ENCODE measurements around the gene PHLDB2. TPM values are rescaled to one million over a fixed set of nuclear protein-coding genes. Genes with fewer than 3 reads are reported as not detected.

Gene PHLDB2
- total and polyA plus RNA-seq, 2 of the 8 experiments (the other 6 are each of a cell fraction or from before 2014, with no cell fraction given), result 5.8 to 22.6 TPM

- no peak overlapping the region for H3K23ac ChIP-seq (ENCODE audit: insufficient read length)
- H2BK12ac ChIP-seq (ENCODE audit: low read depth, low read length), result no peak overlapping the region
- H3K4me3 ChIP-seq (ENCODE audit: extremely low read depth in 1 of 4, insufficient read depth in 2 of 4, low read depth in 3 of 4, low read length in 4 of 4), result no peak overlapping the region
- H3K4me2 ChIP-seq (ENCODE audit: insufficient read depth in 1 of 2, low read depth in 2 of 2, low read length in 2 of 2), result no peak overlapping the region
- no peak overlapping the region for H4K5ac ChIP-seq (ENCODE audit: insufficient read length, low read depth, low read length)
- no peak overlapping the region for H2AFZ ChIP-seq (ENCODE audit: low read length)
- H3K79me2 ChIP-seq (ENCODE audit: control insufficient read depth in 1 of 2, insufficient read depth in 2 of 2, low read length in 2 of 2), result no peaks in the 10 kb centered on the region
- H3K36me3 ChIP-seq (ENCODE audit: control insufficient read depth in 2 of 4, insufficient read depth in 4 of 4, low read length in 3 of 4), result no peaks in the 10 kb centered on the region
- no peak overlapping the region for H3K9ac ChIP-seq (replicated peaks in 1 of 4; ENCODE audit: extremely low read depth in 1 of 4, low read depth in 3 of 4, low read length in 3 of 4)
- H2BK20ac ChIP-seq (ENCODE audit: low read length), result no peak overlapping the region
- DNase-seq (ENCODE audit: low read depth in 1 of 2, low spot score in 2 of 2) (no peak), FAIRE-seq (no peak)
- H3K18ac ChIP-seq (ENCODE audit: extremely low read depth, low read length), result no peak overlapping the region
- H2BK120ac ChIP-seq (replicated peaks; ENCODE audit: low read depth, low read length), result no peak overlapping the region
- no peak overlapping the region for H2BK15ac ChIP-seq (ENCODE audit: low read length)
- no peak overlapping the region for H2BK5ac ChIP-seq (ENCODE audit: low read depth, low read length)
- H3K4ac ChIP-seq (replicated peaks; ENCODE audit: insufficient read length, low read depth, low read length), result no peak overlapping the region
- H3K27ac ChIP-seq (ENCODE audit: low read depth, low read length), result no peak overlapping the region
- H4K20me1 ChIP-seq (replicated peaks in 1 of 2; ENCODE audit: control insufficient read depth in 1 of 2, insufficient read depth in 2 of 2, low read length in 2 of 2), result no peaks in the 10 kb centered on the region
- no peaks in the 10 kb centered on the region for H3K9me3 ChIP-seq (ENCODE audit: insufficient read depth in 2 of 2, low read depth in 1 of 2, low read length in 1 of 2)
- ChIA-PET CTCF (ENCODE audit: partially characterized antibody) (interaction anchor here (0.7 to 1.2 kb wide), 4 partner anchors 10 to 47 kb away, joined by 3 read pairs; no protein-coding TSS in a partner anchor), POLR2A (ENCODE audit: partially characterized antibody) (no interaction called here)
- H4K91ac ChIP-seq (replicated peaks; ENCODE audit: insufficient read length, low read length), result no peak overlapping the region
- no peaks in the 10 kb centered on the region for H3K23me2 ChIP-seq (ENCODE audit: low read depth, low read length)
- no peaks in the 10 kb centered on the region; a peak in 1 of 7 replicates for H3K4me1 ChIP-seq (replicated peaks in 1 of 4; ENCODE audit: control insufficient read depth in 3 of 4, insufficient read depth in 4 of 4, low read length in 3 of 4)
- no peak overlapping the region for H2AK5ac ChIP-seq (ENCODE audit: low read depth, low read length)
- no peak overlapping the region for H3K14ac ChIP-seq (ENCODE audit: insufficient read length)
- H4K8ac ChIP-seq (ENCODE audit: extremely low read depth, insufficient read depth, low read length), result no peak overlapping the region
- no peak overlapping the region for H3K56ac ChIP-seq (replicated peaks; ENCODE audit: insufficient read length, low read depth, low read length)
- no peaks in the 10 kb centered on the region for H3K27me3 ChIP-seq (replicated peaks in 1 of 4; ENCODE audit: control insufficient read depth in 3 of 4, extremely low read depth in 1 of 4, insufficient read depth in 3 of 4, low read length in 3 of 4)
- 83% methylated on average over 2 of the region's 2 CpGs; no CpG with 5 or more reads in 1 of the 2 experiments for WGBS, 2 experiments (ENCODE audit: extremely low coverage in 1 of 2, insufficient coverage in 1 of 2, insufficient read length in 1 of 2, insufficient replicate concordance in 2 of 2, low coverage in 1 of 2, low lambda C conversion rate in 2 of 2, missing lambda C conversion rate in 1 of 2)
- H3K79me1 ChIP-seq (ENCODE audit: low read depth, low read length), result no peaks in the 10 kb centered on the region
- TF ChIP-seq RFX5 (IDR thresholded peaks at IDR 0.05; ENCODE audit: borderline replicate concordance, low read depth, low read length) (no peak), CEBPB (IDR thresholded peaks at IDR 0.05; ENCODE audit: low read depth, low read length) (no peak), TAF7 (optimal IDR thresholded peaks at IDR 0.05; ENCODE audit: borderline replicate concordance, low read depth, low read length) (no peak), BCL11A (IDR thresholded peaks at IDR 0.05; ENCODE audit: low read depth in 2 of 2, low read length in 2 of 2) (no peak), SIX5 (IDR thresholded peaks at IDR 0.05; ENCODE audit: low read depth, low read length) (no peak), CTBP2 (IDR thresholded peaks at IDR 0.05; ENCODE audit: borderline replicate concordance, insufficient read depth, insufficient read length, low read length) (no peak), HDAC2 (IDR thresholded peaks at IDR 0.05; ENCODE audit: borderline replicate concordance in 1 of 2, low read depth in 2 of 2, low read length in 2 of 2) (no peak), NRF1 (IDR thresholded peaks at IDR 0.05; ENCODE audit: low read depth, low read length) (no peak), GTF2F1 (IDR thresholded peaks at IDR 0.05; ENCODE audit: borderline replicate concordance, low read depth, low read length) (no peak), TCF12 (IDR thresholded peaks at IDR 0.05; ENCODE audit: low read depth, low read length) (no peak), SP4 (IDR thresholded peaks at IDR 0.05; ENCODE audit: low read length) (no peak), SIN3A (conservative IDR thresholded peaks at IDR 0.05 in 1 of 2, IDR thresholded peaks at IDR 0.05 in 1 of 2; ENCODE audit: low read depth in 1 of 2, low read length in 2 of 2) (no peak), MAFK (IDR thresholded peaks at IDR 0.05; ENCODE audit: low read depth, low read length) (no peak), SIRT6 (IDR thresholded peaks at IDR 0.05; ENCODE audit: low read length) (no peak)
- TF ChIP-seq, protein P1, sequence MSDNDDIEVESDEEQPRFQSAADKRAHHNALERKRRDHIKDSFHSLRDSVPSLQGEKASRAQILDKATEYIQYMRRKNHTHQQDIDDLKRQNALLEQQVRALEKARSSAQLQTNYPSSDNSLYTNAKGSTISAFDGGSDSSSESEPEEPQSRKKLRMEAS (IDR thresholded peaks at IDR 0.05), result no peak
Measured at GRCh38 chr3:111906656-111907055, 47.6 kb downstream of the PHLDB2 start.

Data from H1 (cell line).